ENCODE results near the gene LRP5.

- TF ChIP-seq CTCF (IDR thresholded peaks at IDR 0.05), result no peak
- TF ChIP-seq POLR2A (IDR thresholded peaks at IDR 0.05), result no peak
- no peak for TF ChIP-seq POLR2AphosphoS5 (IDR thresholded peaks at IDR 0.05; ENCODE audit: insufficient read depth in 1 of 2, low read depth in 1 of 2)
Measured at GRCh38 chr11:68264244-68264643, 48.1 kb upstream of the LRP5 start.

Measured in vagina (tissue), 2 donors.